K562 (cell line): Measurements from ENCODE around the gene CDC27. TPM values are rescaled to one million over a fixed set of nuclear protein-coding genes. Genes with fewer than 3 reads are reported as not detected.

Source experiments
- EP400 ChIP-seq: fragments of 450-650 bp; IDR thresholded peaks from 2 replicates; pipeline ENCODE4 v1.6.1; 2017; ENCODE audit warnings: antibody characterized with exemption, mild to moderate bottlenecking, moderate library complexity
- GABPA ChIP-seq: fragments of 200-800 bp; sonication (Bioruptor generic); conservative IDR thresholded peaks from 2 replicates; pipeline ENCODE4 v1.6.1; 2016; ENCODE audit warnings: low read depth, missing genetic modification characterization, missing compliant biosample characterization
- GATAD2B ChIP-seq: fragments of 450-650 bp; IDR thresholded peaks from 2 replicates; pipeline ENCODE4 v1.6.1; 2017; ENCODE audit warnings: mild to moderate bottlenecking, borderline replicate concordance
- HDAC1 ChIP-seq, 2 experiments: fragments of 450-650 bp; IDR thresholded peaks; 2 replicates each; pipeline ENCODE4 v1.6.1; 2016 to 2017; ENCODE audit warnings: inconsistent platforms in 1 of 2, mild to moderate bottlenecking in 1 of 2, moderate library complexity in 1 of 2
- JUNB ChIP-seq: fragments of 450-650 bp; formaldehyde crosslinking; conservative IDR thresholded peaks from 2 replicates; pipeline ENCODE4 v1.4.0; 2020; ENCODE audit warnings: mild to moderate bottlenecking
- MBD2 ChIP-seq: sonication (generic); IDR thresholded peaks from 2 replicates; pipeline ENCODE4 v1.6.1; 2016; ENCODE audit warnings: low read depth, borderline replicate concordance
- NEUROD1 ChIP-seq: fragments of 150-350 bp; IDR thresholded peaks from 2 replicates; pipeline ENCODE4 v1.6.1; 2014; ENCODE audit warnings: borderline replicate concordance, low read length, low read depth; ENCODE audit not compliant: partially characterized antibody
- NR3C1 ChIP-seq: sonication (generic); formaldehyde crosslinking; IDR thresholded peaks from 2 replicates; pipeline ENCODE4 v1.8.1; 2022; ENCODE audit warnings: missing genetic modification reagents
- NRF1 ChIP-seq, 2 experiments: fragments of 450-650 bp; IDR thresholded peaks in 1 of 2; conservative IDR thresholded peaks in 1 of 2; 2 replicates each; pipeline ENCODE4 v1.6.1; 2014; ENCODE audit warnings: mild to moderate bottlenecking in 2 of 2
- OTX1 ChIP-seq: fragments of 450-650 bp; formaldehyde crosslinking; IDR thresholded peaks from 2 replicates; pipeline ENCODE4 v1.4.0; 2022; ENCODE audit warnings: mild to moderate bottlenecking
- PCBP2 ChIP-seq: fragments of 200-400 bp; formaldehyde crosslinking; IDR thresholded peaks from 2 replicates; pipeline ENCODE4 v1.6.1; 2018; ENCODE audit warnings: low read length, low read depth, mild to moderate bottlenecking, moderate library complexity; ENCODE audit not compliant: poor library complexity, severe bottlenecking
- RBM25 ChIP-seq: fragments of 200-400 bp; formaldehyde crosslinking; IDR thresholded peaks from 2 replicates; pipeline ENCODE4 v1.6.1; 2018; ENCODE audit warnings: low read length, low read depth, moderate library complexity; ENCODE audit not compliant: severe bottlenecking
- SMAD2 ChIP-seq: fragments of 150-350 bp; IDR thresholded peaks from 2 replicates; pipeline ENCODE4 v1.6.1; 2014; ENCODE audit warnings: low read depth, mild to moderate bottlenecking, low read length
- ZBTB7A ChIP-seq: IDR thresholded peaks from 2 replicates; pipeline ENCODE4 v1.6.1; 2011; ENCODE audit warnings: low read depth, mild to moderate bottlenecking, low read length, moderate library complexity, borderline replicate concordance; ENCODE audit not compliant: control insufficient read depth
- ZFX ChIP-seq: sonication (generic); formaldehyde crosslinking; IDR thresholded peaks from 2 replicates; pipeline ENCODE4 v1.8.0; 2022; ENCODE audit warnings: mild to moderate bottlenecking, missing genetic modification reagents, moderate library complexity
- polyA plus RNA-seq, 8 experiments: library from polyadenylated mRNA; depleted of rRNA in 4 of 8; stranded (reverse) in 5 of 8; unstranded in 3 of 8; fragments of >200 nt; fragmentation: Nextera tagmentation in 2 of 8; fragmentation: Illumina TruSeq in 1 of 8; extraction: Ambion mirVana in 2 of 8; extraction: Trizol in 1 of 8; gene quantifications; 2 replicates each; pipeline versions ENCODE4 v1.2.1 to v1.2.3, GENCODE V29; 2011 to 2014; ENCODE audit warnings: inconsistent platforms in 1 of 8, missing spikeins in 1 of 8
- total RNA-seq, 7 experiments: library from RNA; depleted of rRNA in 6 of 7; stranded (reverse); fragments of >200 nt in 6 of 7; fragmentation: Illumina TruSeq in 2 of 7; extraction: Trizol in 2 of 7; gene quantifications; 2 replicates each; pipeline versions ENCODE4 v1.2.1 to v1.2.3, GENCODE V29; 2011 to 2021; ENCODE audit warnings: low replicate concordance in 1 of 7
- TF ChIP-seq, protein P1 (sequence below): fragments of 250-450 bp; sonication (Bioruptor Pico); IDR thresholded peaks from 2 replicates; pipeline ENCODE4 v1.4.0; 2020
- TF ChIP-seq, protein P2 (sequence below): sonication (generic); formaldehyde crosslinking; IDR thresholded peaks from 2 replicates; pipeline ENCODE4 v1.8.1; 2023; ENCODE audit warnings: missing genetic modification reagents, mild to moderate bottlenecking, borderline replicate concordance
- TF ChIP-seq, protein P3 (sequence below): fragments of 450-650 bp; IDR thresholded peaks from 2 replicates; pipeline ENCODE4 v1.6.1; 2016
- TF ChIP-seq, protein P4 (sequence below): fragments of 450-650 bp; IDR thresholded peaks from 2 replicates; pipeline ENCODE4 v1.6.1; 2016; ENCODE audit warnings: missing biosample characterization, missing genetic modification characterization

The CDC27 gene
- total and polyA plus RNA-seq, 9 of the 15 experiments (the other 6 are each of a cell fraction or from before 2014, with no cell fraction given), result 28.6 to 155 (median 94.1) TPM

DNA sequence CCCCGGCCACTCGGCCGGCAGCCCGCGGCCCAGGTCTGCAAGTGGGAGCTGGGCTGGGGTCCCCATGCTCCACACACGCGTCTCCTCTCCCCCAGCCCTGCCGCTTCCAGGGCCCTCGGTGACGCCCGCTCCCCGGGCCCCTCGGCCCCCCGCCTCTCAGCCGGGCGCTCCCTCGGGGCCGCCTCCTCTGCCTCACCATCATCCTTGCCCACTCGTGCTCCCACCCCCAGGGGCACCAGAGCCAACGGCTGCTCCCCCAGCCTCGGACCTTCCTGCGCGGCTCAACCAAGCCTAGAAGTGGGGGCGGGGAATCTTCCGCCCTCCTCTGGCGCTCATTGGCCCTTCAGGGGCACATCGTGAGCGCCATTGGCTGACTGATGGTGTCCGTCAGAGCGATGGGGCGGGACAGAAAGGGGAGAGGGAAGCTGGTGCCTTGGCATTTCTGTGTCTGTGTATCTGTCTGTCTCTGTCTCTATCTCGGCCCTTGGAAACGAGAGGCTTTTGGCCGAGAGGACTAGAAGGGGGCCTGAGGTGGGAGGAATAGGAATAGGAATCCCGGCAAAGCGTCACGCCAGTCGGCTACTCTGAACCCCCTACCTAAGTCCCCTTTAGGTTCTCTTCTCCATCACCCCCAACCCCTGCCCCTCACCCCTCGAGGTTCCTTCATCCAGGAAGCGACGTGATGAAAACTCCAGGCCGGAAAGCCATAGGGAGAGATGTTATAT, 88.9 kb downstream of the CDC27 start (continued):
- peak; percentile 49; the same call in 1 of the 2 replicates for TF ChIP-seq ZBTB7A
- TF ChIP-seq GATAD2B, result peak; percentile 65; the same call in 1 of the 2 replicates
- peak; percentile 61 for TF ChIP-seq ZFX (CRISPR knock-in tag)
- TF ChIP-seq, protein P1, sequence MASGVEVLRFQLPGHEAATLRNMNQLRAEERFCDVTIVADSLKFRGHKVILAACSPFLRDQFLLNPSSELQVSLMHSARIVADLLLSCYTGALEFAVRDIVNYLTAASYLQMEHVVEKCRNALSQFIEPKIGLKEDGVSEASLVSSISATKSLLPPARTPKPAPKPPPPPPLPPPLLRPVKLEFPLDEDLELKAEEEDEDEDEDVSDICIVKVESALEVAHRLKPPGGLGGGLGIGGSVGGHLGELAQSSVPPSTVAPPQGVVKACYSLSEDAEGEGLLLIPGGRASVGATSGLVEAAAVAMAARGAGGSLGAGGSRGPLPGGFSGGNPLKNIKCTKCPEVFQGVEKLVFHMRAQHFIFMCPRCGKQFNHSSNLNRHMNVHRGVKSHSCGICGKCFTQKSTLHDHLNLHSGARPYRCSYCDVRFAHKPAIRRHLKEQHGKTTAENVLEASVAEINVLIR (CRISPR knock-in tag), result no peak
- no peak for TF ChIP-seq SMAD2
- peak; percentile 84 for TF ChIP-seq NEUROD1
- peak; percentile 54; the same call in 1 of the 2 replicates for TF ChIP-seq GABPA (tag)
- TF ChIP-seq, protein P2, sequence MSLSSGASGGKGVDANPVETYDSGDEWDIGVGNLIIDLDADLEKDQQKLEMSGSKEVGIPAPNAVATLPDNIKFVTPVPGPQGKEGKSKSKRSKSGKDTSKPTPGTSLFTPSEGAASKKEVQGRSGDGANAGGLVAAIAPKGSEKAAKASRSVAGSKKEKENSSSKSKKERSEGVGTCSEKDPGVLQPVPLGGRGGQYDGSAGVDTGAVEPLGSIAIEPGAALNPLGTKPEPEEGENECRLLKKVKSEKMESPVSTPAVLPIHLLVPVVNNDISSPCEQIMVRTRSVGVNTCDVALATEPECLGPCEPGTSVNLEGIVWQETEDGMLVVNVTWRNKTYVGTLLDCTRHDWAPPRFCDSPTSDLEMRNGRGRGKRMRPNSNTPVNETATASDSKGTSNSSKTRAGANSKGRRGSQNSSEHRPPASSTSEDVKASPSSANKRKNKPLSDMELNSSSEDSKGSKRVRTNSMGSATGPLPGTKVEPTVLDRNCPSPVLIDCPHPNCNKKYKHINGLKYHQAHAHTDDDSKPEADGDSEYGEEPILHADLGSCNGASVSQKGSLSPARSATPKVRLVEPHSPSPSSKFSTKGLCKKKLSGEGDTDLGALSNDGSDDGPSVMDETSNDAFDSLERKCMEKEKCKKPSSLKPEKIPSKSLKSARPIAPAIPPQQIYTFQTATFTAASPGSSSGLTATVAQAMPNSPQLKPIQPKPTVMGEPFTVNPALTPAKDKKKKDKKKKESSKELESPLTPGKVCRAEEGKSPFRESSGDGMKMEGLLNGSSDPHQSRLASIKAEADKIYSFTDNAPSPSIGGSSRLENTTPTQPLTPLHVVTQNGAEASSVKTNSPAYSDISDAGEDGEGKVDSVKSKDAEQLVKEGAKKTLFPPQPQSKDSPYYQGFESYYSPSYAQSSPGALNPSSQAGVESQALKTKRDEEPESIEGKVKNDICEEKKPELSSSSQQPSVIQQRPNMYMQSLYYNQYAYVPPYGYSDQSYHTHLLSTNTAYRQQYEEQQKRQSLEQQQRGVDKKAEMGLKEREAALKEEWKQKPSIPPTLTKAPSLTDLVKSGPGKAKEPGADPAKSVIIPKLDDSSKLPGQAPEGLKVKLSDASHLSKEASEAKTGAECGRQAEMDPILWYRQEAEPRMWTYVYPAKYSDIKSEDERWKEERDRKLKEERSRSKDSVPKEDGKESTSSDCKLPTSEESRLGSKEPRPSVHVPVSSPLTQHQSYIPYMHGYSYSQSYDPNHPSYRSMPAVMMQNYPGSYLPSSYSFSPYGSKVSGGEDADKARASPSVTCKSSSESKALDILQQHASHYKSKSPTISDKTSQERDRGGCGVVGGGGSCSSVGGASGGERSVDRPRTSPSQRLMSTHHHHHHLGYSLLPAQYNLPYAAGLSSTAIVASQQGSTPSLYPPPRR (CRISPR knock-in tag), result no peak
- TF ChIP-seq JUNB (CRISPR knock-in tag), result 0 out of 2 replicates have a peak, but pooled peaks have one; percentile 4
- TF ChIP-seq HDAC1 (IDR thresholded peaks at IDR 0.05), result peak in 1 of 2 experiments; percentile 48; a peak in 1 of 4 replicates
- 0 out of 2 replicates have a peak, but pooled peaks have one; percentile 18 for TF ChIP-seq OTX1 (CRISPR knock-in tag)
- TF ChIP-seq EP400, result peak; percentile 47; the same call in 1 of the 2 replicates
- TF ChIP-seq NR3C1, result no peak
- peak; percentile 88 for TF ChIP-seq RBM25
- TF ChIP-seq MBD2, result peak; percentile 94
- TF ChIP-seq, protein P3, sequence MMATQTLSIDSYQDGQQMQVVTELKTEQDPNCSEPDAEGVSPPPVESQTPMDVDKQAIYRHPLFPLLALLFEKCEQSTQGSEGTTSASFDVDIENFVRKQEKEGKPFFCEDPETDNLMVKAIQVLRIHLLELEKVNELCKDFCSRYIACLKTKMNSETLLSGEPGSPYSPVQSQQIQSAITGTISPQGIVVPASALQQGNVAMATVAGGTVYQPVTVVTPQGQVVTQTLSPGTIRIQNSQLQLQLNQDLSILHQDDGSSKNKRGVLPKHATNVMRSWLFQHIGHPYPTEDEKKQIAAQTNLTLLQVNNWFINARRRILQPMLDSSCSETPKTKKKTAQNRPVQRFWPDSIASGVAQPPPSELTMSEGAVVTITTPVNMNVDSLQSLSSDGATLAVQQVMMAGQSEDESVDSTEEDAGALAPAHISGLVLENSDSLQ, result peak; percentile 98
- TF ChIP-seq, protein P4, sequence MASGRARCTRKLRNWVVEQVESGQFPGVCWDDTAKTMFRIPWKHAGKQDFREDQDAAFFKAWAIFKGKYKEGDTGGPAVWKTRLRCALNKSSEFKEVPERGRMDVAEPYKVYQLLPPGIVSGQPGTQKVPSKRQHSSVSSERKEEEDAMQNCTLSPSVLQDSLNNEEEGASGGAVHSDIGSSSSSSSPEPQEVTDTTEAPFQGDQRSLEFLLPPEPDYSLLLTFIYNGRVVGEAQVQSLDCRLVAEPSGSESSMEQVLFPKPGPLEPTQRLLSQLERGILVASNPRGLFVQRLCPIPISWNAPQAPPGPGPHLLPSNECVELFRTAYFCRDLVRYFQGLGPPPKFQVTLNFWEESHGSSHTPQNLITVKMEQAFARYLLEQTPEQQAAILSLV (tag), result no peak
- peak in 1 of 2 experiments; percentile 42; a peak in 1 of 4 replicates for TF ChIP-seq NRF1 (conservative IDR thresholded peaks at IDR 0.05 in 1 of 2, IDR thresholded peaks at IDR 0.05 in 1 of 2)
- no peak for TF ChIP-seq PCBP2
